ENCODE data around the gene CLN3.
A peak's percentile ranks its signal among the peaks of the same experiment; 100 is the strongest.

The CLN3 gene

DNA sequence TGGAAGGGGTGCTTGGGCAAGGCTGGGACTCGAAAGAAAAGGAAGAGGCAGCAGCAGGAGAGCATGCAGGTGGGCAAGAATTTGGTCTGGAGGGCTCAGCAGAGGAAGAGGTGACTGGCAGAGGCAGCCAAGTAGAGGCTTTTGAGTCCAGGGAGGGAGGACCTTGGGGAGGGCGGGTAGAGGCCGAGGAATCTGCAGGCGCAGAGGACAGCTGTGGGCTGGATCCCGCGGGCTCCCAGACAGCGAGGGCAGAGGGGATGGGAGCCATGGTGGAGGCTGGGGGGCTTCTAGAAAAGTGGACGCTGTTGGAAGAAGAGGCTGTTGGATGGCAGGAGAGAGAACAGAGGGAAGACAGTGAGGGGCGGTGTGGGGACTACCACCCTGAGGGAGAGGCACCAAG is 5.5 kb upstream of the CLN3 start:
- no peak for TF ChIP-seq CTCF (IDR thresholded peaks at IDR 0.05; ENCODE audit: insufficient read depth, low read depth, low read length, missing control alignments)
- no peak overlapping the region for H3K4me3 ChIP-seq (ENCODE audit: low read length)
- DNase-seq (ENCODE audit: low read depth): no peak

GRCh38 chr16:28496844-28497243 is 5.0 kb upstream of the CLN3 start:
- no peak overlapping the region for H3K4me3 ChIP-seq (ENCODE audit: low read length)
- no peak for DNase-seq (ENCODE audit: low read depth)
- no peak for TF ChIP-seq CTCF (IDR thresholded peaks at IDR 0.05; ENCODE audit: insufficient read depth, low read depth, low read length, missing control alignments)

- DNase-seq (ENCODE audit: low read depth): no peak
- H3K4me3 ChIP-seq (ENCODE audit: low read length): no peak overlapping the region
- TF ChIP-seq CTCF (IDR thresholded peaks at IDR 0.05; ENCODE audit: insufficient read depth, low read depth, low read length, missing control alignments): no peak
These were observed 4.2 kb upstream of the CLN3 start for GRCh38 chr16:28495795-28496749.

DNA sequence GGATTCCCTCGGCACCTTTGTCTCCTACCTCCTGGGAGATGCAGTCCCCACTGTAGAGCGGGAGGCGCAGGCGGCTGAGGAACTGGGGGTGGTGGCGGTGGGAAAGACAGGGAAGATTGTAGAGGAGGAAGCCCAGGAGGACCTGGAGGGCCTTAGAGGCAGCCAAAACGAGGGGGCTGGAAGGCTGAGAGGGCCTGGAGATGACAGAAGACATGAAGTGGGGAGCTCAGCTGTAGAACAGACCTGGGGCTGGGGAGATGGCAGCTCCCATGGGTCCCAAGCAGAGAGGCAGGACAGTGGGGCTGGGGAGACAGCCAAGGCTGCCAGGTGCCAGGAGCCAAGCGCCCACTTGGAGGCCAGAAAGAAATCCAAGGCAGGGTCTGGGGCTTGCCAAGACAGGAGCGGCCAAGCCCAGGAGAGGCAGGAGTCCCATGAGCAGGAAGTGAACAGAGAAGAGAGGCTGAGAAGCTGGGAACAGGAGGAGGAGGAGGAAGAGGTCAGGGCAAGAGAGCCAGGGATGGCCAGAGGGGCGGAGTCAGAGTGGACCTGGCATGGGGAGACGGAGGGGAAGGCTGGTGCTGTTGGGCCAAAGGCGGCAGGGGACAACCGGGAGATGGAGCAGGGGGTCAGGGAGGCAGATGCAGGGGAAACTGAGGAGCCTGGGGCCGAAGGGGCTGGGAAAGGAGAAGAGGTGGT is 3.4 kb upstream of the CLN3 start:
- TF ChIP-seq CTCF (IDR thresholded peaks at IDR 0.05; ENCODE audit: insufficient read depth, low read depth, low read length, missing control alignments): no peak
- H3K4me3 ChIP-seq (ENCODE audit: low read length): no peak overlapping the region
- no peak for DNase-seq (ENCODE audit: low read depth)

GRCh38 chr16:28494121-28494851 is 2.4 kb upstream of the CLN3 start, which contains the start of gene APOBR:
TSS of gene APOBR (plus strand) at chr16:28494643. CDS start at chr16:28494682, 39 bp downstream.
- no peak for TF ChIP-seq CTCF (IDR thresholded peaks at IDR 0.05; ENCODE audit: insufficient read depth, low read depth, low read length, missing control alignments)
- no peak for DNase-seq (ENCODE audit: low read depth)
- H3K4me3 ChIP-seq (ENCODE audit: low read length): no peak within 1 kb of the TSS

DNA sequence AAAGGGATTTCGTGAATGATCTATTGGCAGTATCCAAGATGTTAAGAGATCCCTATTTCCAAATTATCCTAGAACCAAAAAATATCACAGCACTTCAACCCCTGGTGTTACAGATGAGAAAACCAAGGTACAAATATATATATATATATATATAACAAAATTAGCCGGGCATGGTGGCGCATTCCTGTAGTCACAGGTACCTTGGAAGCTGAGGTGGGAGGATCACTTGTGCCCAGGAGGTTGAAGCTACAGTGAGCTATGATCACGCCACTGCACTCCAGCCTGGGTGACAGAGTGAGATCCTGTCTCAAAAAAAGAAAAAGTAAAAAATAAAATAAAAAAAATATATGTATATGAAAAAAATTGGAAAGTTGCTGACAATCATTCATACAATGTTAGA is 637 bp upstream of the CLN3 start:
- no peak for TF ChIP-seq CTCF (IDR thresholded peaks at IDR 0.05; ENCODE audit: insufficient read depth, low read depth, low read length, missing control alignments)
- H3K4me3 ChIP-seq (ENCODE audit: low read length): peak overlapping the region; percentile 99
- DNase-seq (ENCODE audit: low read depth): no peak

Data from epithelial cell of esophagus (primary cell).